H54 (cell line): ENCODE measurements around the gene RNH1.

ENCODE experiments used
- DNase-seq: peaks from one replicate; pipeline ENCODE4 v3.0.0; 2011; ENCODE audit warnings: low spot score, mixed read lengths; ENCODE audit not compliant: insufficient read length
- FAIRE-seq: peaks from 3 replicates; lab custom pipeline; 2011; peaks lifted over from hg19 to GRCh38; lab: Jason Lieb, UNC
- POLR2A ChIP-seq: IDR thresholded peaks from 2 replicates; pipeline ENCODE4 v1.6.1; 2011; ENCODE audit warnings: low read depth, mild to moderate bottlenecking, low read length

RNH1 gene

DNA sequence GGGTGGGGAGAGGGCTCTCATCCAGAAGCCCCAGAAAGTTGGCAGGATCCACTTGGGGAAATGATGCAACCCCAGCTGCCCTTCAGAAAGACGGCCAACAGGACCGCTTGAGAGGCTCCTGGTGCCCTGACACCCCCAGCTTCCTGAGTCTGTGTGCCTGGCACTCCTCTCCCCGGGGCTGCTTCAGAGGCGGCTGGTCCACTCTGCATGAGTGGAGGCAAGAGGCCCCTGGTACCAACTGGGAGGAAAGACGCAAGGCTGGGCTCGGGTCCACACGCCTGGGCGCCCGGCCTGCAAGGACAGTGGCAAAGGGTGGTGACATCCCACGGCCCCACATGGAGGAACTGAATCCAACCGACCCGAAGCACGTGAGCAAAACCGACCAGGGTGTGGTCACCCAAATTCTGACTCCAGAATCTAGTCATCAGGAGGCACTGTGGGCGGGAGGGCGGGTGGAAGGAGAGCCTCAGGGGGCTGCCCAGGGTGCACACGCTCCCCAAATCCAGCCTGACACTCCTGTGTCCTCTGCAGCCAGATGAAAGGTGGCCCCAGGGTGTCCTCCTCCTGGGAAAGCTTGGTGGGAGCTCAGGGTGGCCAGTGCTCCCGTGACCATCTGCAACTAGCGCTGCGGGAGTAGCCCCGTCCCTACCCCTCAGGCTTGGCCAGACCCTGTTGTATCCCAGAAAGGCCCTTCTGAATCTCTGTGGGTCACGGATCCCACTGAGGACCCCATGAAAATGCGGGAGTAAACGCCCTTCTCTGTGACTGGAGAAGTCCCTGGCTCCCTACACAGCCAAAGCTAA, 3.7 kb downstream of the RNH1 start:
- DNase-seq (no peak), FAIRE-seq (no peak)
- TF ChIP-seq POLR2A = no peak

DNA sequence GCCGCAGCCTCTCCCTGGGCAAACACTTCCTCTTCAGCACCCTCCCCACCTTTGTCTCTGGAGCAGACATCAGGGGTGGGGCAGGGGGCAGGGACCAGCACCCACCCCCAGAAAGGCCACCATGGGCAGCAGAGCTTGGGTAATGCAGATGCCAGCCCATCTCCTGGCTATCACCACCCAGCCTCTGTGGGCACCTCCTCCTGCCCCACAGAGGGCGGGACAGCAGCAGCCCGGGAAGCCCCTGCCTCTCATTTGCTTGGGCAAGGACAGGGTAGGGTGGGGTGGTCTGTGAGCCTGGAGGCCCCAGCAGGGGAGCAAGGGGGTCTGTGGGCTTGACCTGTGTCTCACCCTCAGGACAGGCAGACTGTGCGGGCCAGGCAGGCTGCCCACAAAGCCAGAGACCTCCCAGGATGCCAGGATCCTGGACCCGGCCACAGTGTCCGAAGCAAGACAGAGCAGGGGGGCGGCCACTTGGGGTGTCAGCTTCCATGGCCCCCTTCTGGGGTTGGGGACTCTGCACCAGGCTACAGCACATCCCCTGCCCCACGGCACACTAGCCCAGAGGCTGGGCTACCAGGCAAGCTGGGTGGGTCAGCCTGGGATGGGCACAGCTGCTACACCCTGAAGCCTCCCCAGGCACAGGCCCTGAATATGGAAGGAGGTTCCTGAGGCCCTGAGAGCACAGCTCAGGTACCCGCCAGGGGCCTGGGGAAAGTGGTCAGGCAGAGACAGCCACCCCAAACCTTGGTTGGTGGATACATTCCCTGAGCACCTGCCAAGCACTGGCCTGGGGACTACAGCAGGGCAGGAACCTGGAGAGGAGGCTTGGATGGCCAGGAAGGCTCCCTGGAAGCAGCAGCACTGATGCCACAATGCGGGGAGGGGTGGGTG, 4.5 kb downstream of the RNH1 start:
- DNase-seq (no peak), FAIRE-seq (no peak)
- no peak for TF ChIP-seq POLR2A

DNA sequence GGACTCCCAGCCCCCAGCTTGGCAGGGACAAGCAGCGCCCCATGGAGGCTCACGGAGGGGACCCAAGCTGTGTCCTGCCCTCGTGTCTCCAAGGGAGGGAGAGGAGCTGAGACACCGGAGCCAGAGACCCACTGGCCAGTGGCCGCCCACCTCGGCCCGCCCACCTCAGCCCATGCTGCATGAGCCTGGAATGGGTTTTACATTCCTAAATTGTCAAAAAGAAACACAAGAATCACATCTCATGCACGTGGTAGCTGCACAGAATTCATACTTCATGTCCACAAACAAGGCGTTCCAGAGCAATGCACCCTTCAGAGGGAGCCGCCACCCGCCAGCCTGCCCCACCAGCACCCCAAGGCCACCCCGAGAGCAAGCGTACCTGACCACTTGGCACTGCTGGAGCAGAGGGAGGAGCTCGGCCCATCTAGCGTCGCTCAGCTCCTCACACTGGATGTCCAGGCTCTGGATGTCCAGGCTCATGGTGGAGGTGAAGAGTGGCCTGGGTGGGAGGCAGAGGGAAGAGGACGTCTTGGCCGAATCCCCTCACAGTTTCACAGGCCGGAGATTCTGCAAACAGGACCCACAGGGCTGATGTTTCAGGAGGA, 5.3 kb downstream of the RNH1 start:
- no peak for FAIRE-seq
- TF ChIP-seq POLR2A = no peak
- no peak for DNase-seq

DNA sequence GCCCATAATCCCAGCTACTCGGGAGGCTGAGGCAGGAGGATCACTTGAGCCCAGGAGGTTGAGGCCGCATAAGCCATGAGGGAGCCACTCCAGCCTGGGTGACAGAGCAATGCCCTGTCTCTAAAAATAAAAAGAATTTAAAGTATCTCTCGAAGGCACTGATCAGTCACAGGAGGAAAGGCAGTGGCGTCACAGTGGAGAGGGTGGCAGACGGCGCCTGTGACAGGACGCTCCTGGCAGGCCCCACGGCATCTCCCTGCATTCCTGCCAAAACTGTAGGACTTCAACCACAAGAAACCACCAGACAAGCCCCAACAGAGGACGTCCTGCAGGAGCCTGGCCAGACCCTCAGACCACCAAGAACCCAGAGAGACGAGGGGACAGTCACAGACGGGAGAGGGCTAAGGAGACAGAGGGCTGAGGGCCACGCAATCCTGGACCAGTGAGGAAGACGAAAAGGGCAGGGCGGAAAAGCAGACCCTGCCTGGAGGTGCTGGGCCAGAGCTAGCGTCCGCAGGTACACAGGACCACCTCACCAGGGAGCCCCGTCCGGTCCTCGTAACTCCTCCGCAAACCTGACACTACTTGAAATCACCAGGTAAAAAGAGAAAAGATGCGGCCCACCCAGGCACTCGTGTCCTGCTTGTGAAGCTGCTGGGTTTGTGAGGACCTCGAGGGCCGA, 5.9 kb downstream of the RNH1 start:
- DNase-seq (no peak), FAIRE-seq (no peak)
- TF ChIP-seq POLR2A = no peak

DNA sequence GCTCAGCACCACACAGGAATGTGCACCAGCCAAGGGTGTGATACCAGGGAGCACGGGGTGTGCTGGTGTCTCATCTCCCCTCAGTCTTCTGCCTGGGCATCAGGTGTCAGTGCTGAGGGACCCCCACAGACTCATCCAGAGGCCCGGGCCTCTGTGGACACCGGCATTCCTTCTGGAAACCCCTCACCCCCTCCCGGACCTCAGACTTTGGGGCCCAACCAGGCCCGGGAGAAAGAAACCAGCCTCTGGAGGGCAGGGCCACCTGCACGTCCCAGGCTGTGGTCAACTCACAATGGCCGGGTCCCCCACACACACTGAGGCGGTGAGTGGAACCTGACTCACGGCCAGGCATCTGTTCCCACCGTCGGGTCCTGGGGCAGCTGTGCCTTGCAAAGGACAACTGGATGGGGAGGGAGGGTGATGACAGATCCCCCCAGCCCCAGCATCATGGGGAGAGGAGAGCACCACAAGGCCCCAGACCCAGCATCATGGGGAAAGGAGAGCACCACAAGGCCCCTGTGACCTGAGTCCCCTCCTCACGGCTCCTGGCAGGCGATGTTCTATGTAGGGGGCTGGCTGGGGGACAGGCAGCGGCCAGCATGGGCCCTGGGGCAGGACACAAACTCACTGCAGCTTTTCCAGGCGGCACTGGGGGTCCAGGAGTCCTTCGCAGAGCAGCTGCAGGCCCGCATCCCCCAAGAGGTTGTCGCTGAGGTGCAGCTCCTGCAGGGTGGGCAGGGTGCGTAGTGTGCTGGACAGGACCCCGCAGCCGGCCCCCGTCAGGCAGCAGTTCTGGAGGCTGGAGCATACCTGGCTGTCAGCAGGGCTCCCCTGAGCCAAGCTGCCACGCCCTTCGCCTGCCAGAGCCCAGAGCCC, 7.6 kb downstream of the RNH1 start:
- DNase-seq (no peak), FAIRE-seq (no peak)
- TF ChIP-seq POLR2A = no peak

DNA sequence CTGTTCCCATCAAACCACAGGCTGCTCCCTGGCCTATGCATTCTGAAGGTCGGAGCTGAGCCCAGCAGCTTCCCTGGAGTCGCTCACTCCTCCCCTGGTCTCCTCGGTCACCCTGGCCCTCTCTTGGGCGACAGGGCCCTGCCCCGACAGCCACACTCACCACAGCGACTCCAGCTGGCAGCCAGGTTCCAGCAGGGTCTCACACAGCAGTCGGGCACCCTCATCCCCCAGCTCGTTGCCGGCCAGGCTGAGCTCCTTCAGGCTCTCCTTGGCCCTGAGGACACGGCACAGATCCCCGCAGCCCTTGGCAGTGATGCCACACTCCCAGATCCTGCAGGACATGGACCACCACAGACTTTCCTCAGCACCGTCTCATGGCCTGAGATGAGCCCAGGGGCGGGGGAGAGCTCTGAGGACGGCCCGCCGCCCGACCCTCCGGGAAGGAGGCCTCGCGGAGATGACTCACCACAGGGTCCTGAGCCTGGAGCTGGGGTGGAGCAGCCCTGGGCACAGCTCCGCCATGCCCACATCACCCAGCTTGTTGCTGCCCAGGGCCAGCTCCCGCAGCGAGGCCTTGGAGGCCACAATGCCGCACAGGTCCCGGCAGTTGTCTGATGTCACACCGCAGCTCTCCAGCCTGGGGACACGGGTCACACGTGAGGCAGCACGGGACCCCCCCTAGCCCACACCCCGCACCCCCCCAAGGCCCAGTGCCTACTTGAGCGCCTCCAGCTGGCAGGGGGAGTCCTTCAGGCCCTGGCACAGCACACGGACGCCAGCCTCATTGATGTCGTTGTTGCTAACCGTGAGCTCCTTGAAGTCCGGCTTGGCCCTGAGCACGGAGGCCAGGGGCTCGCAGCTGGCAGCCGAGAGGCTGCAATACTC, 8.5 kb downstream of the RNH1 start:
- no peak for TF ChIP-seq POLR2A
- no peak for DNase-seq
- no peak for FAIRE-seq

DNA sequence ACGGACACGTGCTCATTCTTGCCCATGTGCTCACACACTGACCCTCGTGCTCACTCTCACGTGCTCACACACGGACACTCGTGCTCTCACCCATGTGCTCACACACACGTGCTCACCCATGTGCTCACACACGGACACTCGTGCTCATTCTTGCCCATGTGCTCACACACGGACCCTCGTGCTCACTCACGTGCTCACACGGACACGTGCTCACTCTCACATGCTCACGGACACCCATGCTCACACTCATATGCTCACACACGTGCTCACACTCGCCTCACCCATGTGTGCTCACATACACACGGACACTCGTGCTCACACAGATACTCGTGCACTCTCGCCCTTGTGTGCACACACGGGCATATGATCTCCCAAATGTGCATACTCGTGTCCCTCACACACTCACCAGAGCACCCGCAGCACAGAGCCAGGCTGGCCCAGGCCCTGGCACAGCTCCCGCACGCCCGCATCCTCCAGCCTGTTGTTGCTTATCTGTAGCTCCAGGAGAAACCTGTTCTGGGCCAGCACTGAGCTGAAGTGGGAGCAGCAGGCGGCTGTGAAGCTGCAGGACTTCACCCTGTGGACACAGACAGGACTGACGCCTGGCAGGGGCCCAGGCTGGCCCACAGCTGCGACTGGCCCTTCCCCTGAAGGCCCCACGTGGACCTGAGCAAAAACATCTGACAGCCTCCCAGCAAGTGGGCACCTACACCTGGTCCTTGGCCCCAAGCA, 9.3 kb downstream of the RNH1 start:
- DNase-seq (no peak), FAIRE-seq (no peak)
- TF ChIP-seq POLR2A = no peak

DNA sequence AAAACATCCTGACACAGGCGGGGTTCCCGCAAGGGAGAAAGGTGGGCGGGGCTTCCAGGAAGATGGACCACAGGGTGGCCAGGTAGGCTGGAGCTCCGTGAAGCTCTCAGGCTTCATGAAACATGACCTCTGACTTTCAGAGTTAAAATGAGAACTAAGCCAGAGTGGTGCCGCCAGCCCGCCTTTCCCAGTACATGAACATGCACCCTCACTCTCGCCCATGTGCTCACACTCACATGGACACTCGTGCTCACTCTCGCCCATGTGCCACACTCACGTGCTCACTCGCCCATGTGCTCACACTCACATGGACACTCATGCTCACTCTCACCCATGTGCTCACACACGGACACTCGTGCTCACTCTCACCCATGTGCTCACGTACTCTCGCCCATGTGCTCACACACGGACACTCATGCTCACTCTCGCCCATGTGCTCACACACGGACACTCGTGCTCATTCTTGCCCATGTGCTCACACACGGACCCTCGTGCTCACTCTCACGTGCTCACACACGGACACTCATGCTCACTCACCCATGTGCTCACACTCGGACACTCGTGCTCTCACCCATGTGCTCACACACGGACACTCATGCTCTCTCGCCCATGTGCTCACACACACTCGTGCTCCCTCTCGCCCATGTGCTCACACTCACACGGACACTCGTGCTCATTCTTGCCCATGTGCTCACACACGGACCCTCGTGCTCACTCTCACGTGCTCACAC, 10.0 kb downstream of the RNH1 start:
- no peak for TF ChIP-seq POLR2A
- DNase-seq (no peak), FAIRE-seq (no peak)

DNA sequence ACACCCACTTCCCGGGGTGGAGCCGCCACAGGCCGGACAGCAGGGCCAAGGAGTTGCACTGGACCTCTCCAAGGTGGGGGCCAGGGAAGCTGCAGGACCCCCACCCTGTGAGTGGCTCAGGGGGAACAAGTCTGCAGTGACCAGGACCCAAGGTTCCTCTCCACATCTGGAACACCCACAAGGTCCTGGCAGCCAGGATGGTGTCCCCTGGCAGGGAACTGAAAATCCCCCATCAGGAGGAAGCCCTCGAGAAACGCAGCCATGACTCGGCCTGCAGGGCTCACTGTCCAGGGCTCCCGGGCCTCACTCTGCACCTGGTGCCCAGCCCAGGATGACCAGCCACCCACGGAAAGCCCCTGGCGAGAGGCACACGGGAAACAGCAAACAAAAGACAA, 11.5 kb downstream of the RNH1 start:
- TF ChIP-seq POLR2A = no peak
- DNase-seq = no peak
- FAIRE-seq = no peak

DNA sequence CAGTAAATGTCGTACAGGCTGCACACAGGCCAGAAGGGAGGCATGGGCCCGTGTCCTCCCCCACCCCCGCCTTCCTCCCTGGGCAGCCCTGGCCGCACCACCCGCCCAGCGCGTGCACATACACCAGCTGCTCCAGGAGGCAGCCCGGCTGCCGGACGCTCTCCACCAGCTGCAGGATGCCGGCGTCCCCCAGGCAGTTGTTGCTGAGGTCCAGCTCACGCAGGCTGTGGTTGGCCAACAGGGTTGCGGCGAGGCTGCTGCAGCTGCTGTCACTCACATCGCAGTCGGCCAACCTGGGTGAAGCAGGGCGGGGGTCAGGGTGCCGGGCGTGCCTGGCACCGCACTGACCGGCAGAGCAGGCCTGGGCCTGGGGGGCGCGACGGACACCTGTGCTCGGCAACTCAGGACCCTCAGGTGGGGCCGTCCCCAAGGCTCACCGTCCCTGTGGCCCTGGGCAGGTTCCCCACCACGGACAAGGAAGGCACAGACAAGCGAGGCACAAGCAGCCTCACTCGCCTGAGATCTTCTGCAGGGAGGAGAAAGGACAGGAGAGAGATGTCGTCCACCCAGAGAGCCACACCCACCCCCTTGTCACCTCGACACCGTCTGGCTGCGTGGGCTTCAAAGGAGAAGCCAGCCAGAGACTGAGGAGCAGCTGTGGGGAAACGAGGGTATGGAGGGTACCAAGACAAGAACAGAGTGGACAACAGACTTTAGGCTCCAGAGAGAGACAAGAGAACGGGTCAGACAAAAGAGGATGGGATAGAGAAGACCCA, 12.1 kb downstream of the RNH1 start:
- no peak for FAIRE-seq
- no peak for DNase-seq
- TF ChIP-seq POLR2A = no peak
